ENCODE results near the gene CHD3.
"Not testable (repeated sequence)": the region's sequence is repeated elsewhere in the genome, so short reads cannot be mapped to it uniquely, and the experiment has no call there.

Gene CHD3

DNA sequence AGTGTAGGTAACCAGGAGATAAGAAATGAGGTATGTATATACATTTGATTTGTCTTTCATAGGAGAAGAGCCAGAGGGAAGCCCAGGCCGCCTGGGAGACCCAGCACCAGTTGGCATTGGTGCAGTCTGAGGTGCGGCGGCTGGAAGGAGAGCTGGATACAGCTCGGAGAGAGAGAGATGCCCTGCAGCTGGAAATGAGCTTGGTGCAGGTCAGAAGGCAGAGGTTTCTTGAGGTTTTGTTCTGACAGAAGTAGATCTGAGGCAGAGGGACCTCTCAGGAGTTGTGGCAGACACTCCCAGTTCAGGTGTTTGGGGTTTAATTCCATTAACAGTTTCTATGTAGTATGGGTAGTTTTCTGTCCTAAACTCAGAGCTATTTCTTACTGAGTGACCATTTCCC lies 51.4 kb downstream of the CHD3 start:
- DNase-seq = no peak

DNA sequence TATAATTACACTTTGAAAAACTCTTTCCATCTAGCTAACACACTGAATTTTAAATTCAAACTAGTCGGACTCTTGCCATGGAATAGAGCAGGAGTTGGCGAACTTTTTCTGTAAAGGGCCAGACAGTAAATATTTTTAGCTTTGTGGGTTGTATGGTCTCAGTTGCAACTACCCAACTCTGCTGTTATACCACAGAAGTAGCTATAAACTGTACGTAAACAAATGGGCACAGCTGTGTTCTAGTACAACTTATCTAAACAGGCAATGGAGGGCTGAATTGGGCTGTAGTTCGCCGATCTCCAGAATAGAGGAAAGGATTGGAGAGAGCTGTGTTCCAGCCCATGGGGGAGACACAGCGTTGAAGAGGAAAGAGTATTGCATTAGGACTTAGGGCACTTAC lies 52.2 kb downstream of the CHD3 start:
- DNase-seq = no peak

DNA sequence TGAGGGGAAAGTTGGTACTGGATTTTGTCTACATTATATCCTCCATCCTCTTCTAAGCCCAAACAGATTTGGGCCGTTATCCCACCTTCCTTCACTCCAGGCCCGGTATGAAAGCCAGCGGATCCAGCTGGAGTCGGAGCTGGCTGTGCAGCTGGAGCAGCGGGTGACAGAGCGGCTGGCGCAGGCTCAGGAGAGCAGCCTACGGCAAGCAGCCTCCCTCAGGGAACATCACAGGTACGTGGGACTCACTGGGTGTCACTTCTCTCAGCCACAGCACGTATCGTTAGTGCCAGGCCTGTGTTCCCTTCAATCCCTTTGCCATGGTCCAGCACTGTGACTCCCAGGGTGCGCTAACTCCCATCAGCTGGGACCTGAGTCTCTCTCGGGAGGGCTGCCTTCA lies 54.7 kb downstream of the CHD3 start:
- no peak for DNase-seq

DNA sequence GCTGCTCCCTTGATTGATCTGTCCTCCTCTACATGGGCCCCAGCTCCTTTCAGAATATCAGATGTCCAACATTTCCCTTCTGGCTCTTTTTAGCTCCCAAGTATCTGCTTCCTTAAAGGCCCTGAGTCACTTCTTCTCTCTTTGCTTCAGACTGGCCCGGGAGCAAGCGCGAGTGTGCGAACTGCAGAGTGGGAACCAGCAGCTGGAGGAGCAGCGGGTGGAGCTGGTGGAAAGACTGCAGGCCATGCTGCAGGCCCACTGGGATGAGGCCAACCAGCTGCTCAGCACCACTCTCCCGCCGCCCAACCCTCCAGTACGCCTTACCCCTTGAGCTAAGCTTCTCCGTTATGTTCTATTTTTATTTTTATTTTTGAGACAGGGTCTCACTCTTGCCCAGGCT lies 55.7 kb downstream of the CHD3 start:
- DNase-seq = no peak

DNA sequence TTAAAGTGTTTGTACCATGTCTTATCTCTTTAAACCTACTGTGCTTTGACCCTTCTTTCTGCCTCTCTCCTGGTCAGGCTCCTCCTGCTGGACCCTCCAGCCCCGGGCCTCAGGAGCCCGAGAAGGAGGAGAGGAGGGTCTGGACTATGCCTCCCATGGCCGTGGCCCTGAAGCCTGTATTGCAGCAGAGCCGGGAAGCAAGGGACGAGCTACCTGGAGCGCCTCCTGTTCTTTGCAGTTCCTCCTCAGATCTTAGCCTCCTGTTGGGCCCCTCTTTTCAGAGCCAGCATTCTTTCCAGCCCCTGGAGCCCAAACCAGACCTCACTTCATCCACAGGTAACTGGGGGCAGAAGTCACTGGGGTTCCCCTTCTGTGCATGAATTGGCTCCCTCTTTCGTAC lies 57.1 kb downstream of the CHD3 start:
- DNase-seq = no peak

DNA sequence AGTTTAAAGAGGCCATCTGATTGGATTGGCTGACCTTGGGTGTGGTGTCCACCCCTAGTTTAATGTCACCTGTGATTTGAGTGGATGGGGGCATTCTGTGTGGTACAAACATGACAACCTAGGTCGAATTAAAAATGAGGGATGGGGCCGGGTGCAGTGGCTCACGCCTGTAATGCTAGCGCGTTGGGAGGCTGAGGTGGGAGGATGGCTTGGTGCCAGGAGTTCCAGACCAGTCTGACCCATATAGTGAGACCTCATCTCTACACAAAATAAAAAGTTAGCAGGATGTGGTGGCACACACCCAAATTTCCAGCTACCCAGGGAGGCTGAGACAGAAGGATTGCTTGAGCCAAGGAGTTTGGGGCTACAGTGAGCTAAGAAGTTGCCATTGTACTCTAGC lies 57.9 kb downstream of the CHD3 start:
- no peak for DNase-seq

DNA sequence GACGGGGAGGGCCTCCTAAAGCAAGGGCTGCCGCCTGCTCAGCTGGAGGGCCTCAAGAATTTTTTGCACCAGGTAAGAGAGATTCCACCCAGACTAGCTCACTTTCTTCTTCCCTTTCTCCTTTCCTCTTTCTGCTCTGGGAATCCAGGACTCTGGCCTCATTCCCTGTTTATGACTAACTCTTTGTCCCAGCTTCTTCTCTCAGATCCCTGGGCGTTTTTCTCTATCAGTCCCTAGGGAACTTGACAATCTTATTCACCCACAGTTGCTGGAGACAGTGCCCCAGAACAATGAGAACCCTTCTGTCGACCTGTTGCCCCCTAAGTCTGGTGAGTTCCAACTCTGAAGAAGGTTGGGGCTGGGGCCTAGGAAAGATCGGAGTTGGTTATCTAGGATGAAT lies 59.1 kb downstream of the CHD3 start:
- DNase-seq = no peak

DNA sequence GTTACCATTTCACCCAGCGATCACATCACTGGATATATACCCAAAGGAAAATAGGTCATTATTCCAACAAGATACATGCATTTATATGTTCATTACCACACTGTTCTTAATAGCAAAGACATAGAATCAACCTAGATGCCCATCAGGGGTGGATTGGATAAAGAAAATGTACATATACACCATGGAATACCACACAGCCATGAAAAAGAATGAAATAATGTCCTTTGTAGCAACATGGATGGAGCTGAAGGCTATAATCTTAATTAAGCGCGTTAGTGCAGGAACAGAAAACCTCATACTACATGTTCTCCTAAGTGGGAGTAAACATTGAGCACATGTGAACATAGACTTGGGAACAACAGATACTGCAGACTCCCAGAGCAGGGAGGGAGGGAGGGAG lies 62.0 kb downstream of the CHD3 start:
- DNase-seq = no peak

DNA sequence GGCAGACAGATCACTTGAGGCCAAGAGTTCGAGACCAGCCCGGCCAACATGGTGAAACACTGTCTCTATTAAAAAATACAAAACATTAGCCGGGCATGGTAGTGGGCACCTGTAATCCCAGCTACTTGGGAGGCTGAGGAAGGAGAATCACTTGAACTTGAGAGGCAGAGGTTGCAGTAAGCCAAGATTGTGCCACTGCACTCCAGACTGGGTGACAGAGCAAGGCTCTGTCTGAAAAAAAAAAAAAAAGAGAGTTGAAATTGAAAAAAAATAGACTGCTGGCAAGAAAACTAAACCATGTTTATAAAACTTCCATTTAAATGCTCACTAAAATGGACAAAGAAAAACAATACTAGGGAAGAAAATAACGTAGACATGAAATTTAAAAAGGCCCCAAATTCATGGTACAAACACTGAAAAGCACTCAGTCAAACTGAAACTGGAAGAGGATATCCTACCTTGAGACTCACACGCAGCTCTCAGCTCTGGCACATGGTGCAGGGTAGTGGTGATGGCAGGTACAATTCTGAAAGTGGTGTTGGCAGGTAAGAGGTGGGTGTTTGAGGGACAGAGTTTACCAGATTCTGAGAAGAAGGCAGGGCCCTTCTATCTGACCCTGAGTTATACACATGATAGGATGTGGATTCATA lies 62.7 kb downstream of the CHD3 start:
- DNase-seq = no peak

DNA sequence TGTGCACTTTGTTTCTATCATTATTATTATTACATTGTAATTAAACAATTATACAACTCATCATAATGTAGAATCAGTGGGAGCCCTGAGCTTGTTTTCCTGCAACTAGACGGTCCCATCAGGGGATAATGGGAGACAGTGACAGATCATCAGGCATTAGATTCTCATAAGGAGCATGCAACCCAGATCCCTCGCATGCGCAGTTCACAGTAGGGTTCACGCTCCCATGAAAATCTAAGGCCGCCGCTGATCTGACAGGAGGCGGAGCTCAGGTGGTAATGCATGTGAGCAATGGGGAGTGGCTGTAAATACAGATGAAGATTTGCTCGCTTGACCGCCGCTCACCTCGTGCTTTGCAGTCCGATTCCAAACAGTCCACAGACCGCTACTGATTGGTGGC lies 64.7 kb downstream of the CHD3 start:
- not testable (repeated sequence) for DNase-seq

DNA sequence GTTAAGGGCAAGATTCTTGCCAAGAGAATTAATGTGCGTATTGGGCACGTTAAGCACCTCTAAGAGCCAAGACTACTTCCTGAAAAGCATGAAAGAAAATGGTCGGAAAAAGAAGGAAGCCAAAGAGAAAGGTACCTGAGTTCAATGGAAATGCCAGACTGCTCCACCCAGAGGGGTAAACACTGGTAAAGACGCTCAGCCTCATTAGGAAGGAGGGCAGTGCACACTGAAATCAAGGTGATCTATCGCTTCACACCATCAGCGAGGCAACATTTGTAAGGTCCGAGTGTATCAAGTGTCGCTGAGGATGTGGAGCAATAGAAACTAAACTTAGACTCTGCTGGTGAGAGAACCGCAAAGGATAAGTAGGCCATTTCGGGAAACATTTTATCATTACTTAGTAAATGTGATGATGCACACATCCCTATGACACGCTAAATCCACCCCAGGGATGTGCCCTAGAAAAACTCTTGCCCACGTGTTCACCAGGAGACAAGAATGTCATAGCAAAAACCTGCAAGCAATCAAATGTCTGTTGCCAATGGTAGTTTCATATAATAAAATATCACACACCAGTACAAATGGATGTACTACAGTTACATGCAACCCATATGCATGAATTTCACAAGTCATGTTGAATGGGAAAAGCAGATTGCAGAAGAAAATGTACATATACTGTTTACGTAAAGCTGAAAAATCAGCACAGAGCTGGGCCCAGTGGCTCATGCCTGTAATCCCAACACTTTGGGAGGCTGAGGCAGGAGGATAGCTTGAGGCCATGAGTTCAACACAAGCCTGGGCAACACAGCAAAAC lies 67.0 kb downstream of the CHD3 start:
- no peak for DNase-seq

DNA sequence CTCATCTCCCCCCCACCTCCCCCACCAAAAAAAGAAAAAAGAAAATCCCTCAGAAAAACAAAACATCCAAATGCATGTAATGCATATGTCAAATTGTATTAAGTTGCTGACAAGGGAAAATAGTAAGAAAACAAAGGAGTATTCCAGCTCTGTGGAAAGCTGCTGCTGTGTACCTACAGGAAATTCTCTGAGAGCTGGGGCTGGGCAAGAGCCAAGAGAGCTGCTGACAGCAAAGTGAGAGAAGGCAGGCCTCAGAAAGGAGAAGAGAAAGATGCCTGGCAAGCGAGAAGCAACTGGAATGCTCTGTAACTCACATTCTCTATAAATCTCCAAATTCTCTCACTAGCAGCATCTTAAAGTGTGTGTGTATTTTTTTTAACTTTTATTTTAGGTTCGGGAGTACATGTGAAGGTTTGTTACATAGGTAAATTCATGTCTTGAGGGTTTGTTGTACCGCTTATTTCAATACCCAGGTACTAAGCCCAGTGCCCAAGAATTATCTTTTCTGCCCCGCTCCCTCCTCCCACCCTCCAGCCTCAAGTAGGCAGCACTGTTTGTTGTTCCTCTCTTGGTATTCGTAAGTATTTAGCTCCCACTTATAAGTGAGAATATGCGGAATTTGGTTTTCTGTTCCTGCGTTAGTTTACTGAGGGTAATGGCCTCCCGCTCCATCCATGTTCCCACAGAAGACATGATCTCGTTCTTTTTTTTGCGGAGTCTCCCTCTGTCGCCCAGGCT lies 67.8 kb downstream of the CHD3 start:
- no peak for DNase-seq

DNA sequence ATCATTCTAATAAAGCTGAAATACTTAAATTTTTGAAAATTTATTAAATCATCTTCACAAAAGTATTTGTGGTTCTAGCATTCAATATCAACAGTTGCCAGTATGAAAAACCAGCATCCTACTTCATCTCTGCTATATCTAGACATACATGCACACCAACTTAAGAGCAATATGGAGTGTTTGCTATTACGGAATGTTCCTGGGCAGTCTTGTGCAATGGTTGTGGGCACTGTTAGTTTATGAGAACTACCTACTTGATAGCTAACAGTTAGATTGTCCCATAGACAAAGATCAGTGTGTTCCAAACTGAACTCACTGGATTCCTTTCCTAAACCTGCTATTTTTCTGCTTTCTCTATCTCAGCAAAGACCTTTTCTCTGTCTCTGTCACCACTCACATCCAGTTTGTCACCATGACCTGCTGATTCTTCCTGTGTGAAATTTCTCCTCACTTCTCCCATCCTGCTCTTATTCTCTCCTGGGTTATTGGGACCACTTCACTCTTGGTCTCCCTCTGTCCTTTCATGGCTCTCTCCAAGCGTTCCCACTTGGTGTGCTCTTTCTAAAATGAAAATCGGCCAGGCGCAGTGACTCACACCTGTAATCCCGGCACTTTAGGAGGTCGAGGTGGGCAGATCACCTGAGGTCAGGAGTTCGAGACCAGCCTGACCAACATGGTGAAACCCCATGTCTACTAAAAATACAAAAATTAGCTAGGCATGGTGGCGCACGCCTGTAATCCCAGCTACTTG lies 71.1 kb downstream of the CHD3 start:
- no peak for DNase-seq

DNA sequence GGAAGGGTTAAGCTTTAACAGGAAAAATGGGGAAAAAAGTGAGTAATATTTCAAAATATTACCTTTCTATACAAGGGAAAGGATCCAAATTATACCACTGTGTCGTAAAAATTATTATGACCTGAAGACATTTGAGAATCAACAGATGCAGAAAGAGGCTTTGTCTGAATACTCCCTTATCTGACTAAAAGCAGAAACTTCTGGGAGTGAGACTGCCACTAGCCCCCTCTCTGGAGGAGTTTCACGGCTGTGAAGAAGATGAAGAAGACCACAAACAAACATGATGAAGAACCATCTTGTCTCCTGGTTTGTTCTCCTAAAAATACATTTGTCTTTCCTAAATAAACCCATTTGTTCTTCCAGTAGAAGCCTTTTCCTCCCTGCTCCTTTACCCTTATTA lies 72.8 kb downstream of the CHD3 start:
- DNase-seq = no peak

Data from NCI-H69 (cell line).